GM23248 (cell line): ENCODE results near the gene TM4SF4.

Experiments used
- EZH2 ChIP-seq: fragments of 200-600 bp; sonication (generic); IDR thresholded peaks from 2 replicates; pipeline ENCODE4 v1.6.1; 2018; ENCODE audit warnings: antibody characterized with exemption, mild to moderate bottlenecking; ENCODE audit not compliant: insufficient read depth, poor library complexity, severe bottlenecking
- EZH2phosphoT487 ChIP-seq: fragments of 200-600 bp; sonication (generic); IDR thresholded peaks from 2 replicates; pipeline ENCODE4 v1.6.1; 2018; ENCODE audit warnings: antibody characterized with exemption, moderate library complexity, mild to moderate bottlenecking, low read depth; ENCODE audit not compliant: insufficient read depth

DNA sequence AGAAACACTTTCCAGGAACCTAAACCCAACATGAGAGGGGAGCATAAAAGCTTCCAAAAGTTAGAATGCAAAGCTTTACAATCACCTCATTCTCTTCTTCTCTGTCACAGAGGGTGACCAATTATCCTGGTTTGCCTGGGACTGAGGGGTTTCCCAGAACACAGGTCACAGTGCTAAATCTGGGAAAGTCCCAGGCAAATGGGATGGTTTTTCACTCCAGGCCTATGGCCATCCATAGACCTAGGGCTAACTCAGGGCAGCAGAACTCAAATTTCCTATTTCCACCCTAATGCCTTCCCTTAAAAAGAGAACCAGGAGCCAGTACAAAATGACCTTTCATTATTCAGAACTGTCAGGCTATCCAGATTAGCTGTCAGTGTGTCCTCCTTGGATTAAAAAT lies 77.0 kb downstream of the TM4SF4 start:
- no peak for TF ChIP-seq EZH2phosphoT487
- TF ChIP-seq EZH2 = no peak
